GM12878 (cell line): ENCODE results near the gene DOCK2. TPM values are rescaled to one million over a fixed set of nuclear protein-coding genes. Genes with fewer than 3 reads are reported as not detected.
A peak's percentile ranks its signal among the peaks of the same experiment; 100 is the strongest.

Experiments used
- ATAC-seq: fragments of 200-7000 bp; cut with Tn5 transposase; 3 replicates; pipeline ENCODE4 v1.9.1; 2020; ENCODE audit warnings: mild to moderate bottlenecking, moderate library complexity
- BruUV-seq: library from RNA; stranded (reverse); fragments of 400-500 nt; replicated peaks from 2 replicates; lab custom pipeline; 2021; lab: Mats Ljungman, UMichigan
- CTCF ChIA-PET: fragments of 300-600 bp; sonication (Branson Sonifier 250); formaldehyde crosslinking; extraction: SDS; loops from one replicate; lab custom pipeline; 2021; ENCODE audit warnings: inconsistent platforms; lab: Yijun Ruan, JAX
- POLR2A ChIA-PET: fragments of 350-600 bp; formaldehyde crosslinking; extraction: SDS; loops from one replicate; lab custom pipeline; 2021; ENCODE audit warnings: inconsistent platforms; lab: Charles Lee
- RAD21 ChIA-PET: fragments of 300-600 bp; sonication (Branson Sonifier 250); formaldehyde crosslinking; loops from one replicate; lab custom pipeline; 2023; ENCODE audit warnings: antibody characterized with exemption; ENCODE audit not compliant: unreplicated experiment; lab: Charles Lee
- SMC1A ChIA-PET: fragments of 300-600 bp; sonication (Branson Sonifier 250); formaldehyde crosslinking; loops from one replicate; lab custom pipeline; 2023; ENCODE audit not compliant: unreplicated experiment, uncharacterized antibody; lab: Charles Lee
- DNase-seq: peaks from one replicate; pipeline ENCODE4 v3.0.0-alpha.2; 2011; ENCODE audit warnings: low read depth, low spot score
- FAIRE-seq: peaks from 3 replicates; lab custom pipeline; 2011; peaks lifted over from hg19 to GRCh38; lab: Jason Lieb, UNC
- H2AFZ ChIP-seq: 2 replicates; pipeline ENCODE4 v1.6.0; 2011; ENCODE audit warnings: low read depth, low read length, control low read depth; ENCODE audit not compliant: control insufficient read depth
- H3K27ac ChIP-seq: 2 replicates; pipeline ENCODE4 v1.5.1; 2011; ENCODE audit warnings: control low read depth; ENCODE audit not compliant: control insufficient read depth, insufficient read depth
- H3K27me3 ChIP-seq, 2 experiments: replicated peaks in 1 of 2; 2 replicates each; pipeline versions ENCODE4 v1.6.0 to v1.6.1; 2011; ENCODE audit warnings: low read length in 1 of 2; ENCODE audit not compliant: control insufficient read depth in 2 of 2, insufficient read depth in 2 of 2
- H3K36me3 ChIP-seq, 2 experiments: 2 replicates each; pipeline ENCODE4 v1.5.1; 2011; ENCODE audit warnings: low read length in 1 of 2; ENCODE audit not compliant: control insufficient read depth in 2 of 2, insufficient read depth in 2 of 2
- H3K4me1 ChIP-seq: 2 replicates; pipeline ENCODE4 v1.6.1; 2011; ENCODE audit warnings: mild to moderate bottlenecking, low read length, moderate library complexity, mixed read lengths; ENCODE audit not compliant: control insufficient read depth, insufficient read depth
- H3K4me2 ChIP-seq: 2 replicates; pipeline ENCODE4 v1.6.0; 2011; ENCODE audit warnings: control low read depth; ENCODE audit not compliant: control insufficient read depth, insufficient read depth
- H3K4me3 ChIP-seq: fragments of 200-600 bp; sonication (generic); 2 replicates; pipeline ENCODE4 v1.5.1; 2016
- H3K79me2 ChIP-seq: 2 replicates; pipeline ENCODE4 v1.6.0; 2011; ENCODE audit warnings: low read length; ENCODE audit not compliant: control insufficient read depth, insufficient read depth
- H3K9ac ChIP-seq: 2 replicates; pipeline ENCODE4 v1.8.0; 2011; ENCODE audit warnings: low read length, control low read depth, mixed read lengths; ENCODE audit not compliant: control insufficient read depth, insufficient read depth
- H3K9me3 ChIP-seq: replicated peaks from 3 replicates; pipeline ENCODE4 v1.5.1; 2011; ENCODE audit warnings: mild to moderate bottlenecking, low read length; ENCODE audit not compliant: control insufficient read depth, insufficient read depth
- H4K20me1 ChIP-seq: 2 replicates; pipeline ENCODE4 v1.6.0; 2011; ENCODE audit not compliant: control insufficient read depth, insufficient read depth
- ASH2L ChIP-seq: fragments of 300-600, 200-600 bp; sonication (generic); IDR thresholded peaks from 2 replicates; pipeline ENCODE4 v1.6.1; 2017; ENCODE audit warnings: low read depth, mild to moderate bottlenecking, borderline replicate concordance
- ESRRA ChIP-seq: IDR thresholded peaks from 2 replicates; pipeline ENCODE4 v1.6.1; 2012; ENCODE audit warnings: mild to moderate bottlenecking, low read length, improper control_type of control experiment
- IRF4 ChIP-seq: IDR thresholded peaks from 2 replicates; pipeline ENCODE4 v1.6.1; 2011; ENCODE audit warnings: low read depth, low read length
- IRF5 ChIP-seq: fragments of 450-650 bp; IDR thresholded peaks from 2 replicates; pipeline ENCODE4 v1.6.1; 2017; ENCODE audit warnings: borderline replicate concordance
- KDM1A ChIP-seq: fragments of 200-600 bp; sonication (generic); IDR thresholded peaks from 2 replicates; pipeline ENCODE4 v1.6.1; 2016; ENCODE audit warnings: borderline replicate concordance
- KLF5 ChIP-seq: fragments of 450-650 bp; IDR thresholded peaks from 2 replicates; pipeline ENCODE4 v1.6.1; 2014; ENCODE audit warnings: mild to moderate bottlenecking; ENCODE audit not compliant: partially characterized antibody
- MTA2 ChIP-seq: fragments of 450-650 bp; IDR thresholded peaks from 2 replicates; pipeline ENCODE4 v1.6.1; 2016; ENCODE audit warnings: low read depth, mild to moderate bottlenecking, moderate library complexity
- MYC ChIP-seq: IDR thresholded peaks from 2 replicates; pipeline ENCODE4 v1.6.1; 2011; ENCODE audit warnings: mild to moderate bottlenecking, low read length, moderate library complexity, inconsistent platforms; ENCODE audit not compliant: insufficient read depth, insufficient replicate concordance, insufficient read length, severe bottlenecking
- NFIC ChIP-seq: IDR thresholded peaks from 2 replicates; pipeline ENCODE4 v1.6.1; 2012; ENCODE audit warnings: low read depth, mild to moderate bottlenecking, inconsistent platforms, low read length, moderate library complexity
- PBX3 ChIP-seq: IDR thresholded peaks from 2 replicates; pipeline ENCODE4 v1.6.1; 2011; ENCODE audit warnings: mild to moderate bottlenecking, low read depth, low read length, moderate library complexity; ENCODE audit not compliant: insufficient replicate concordance
- PML ChIP-seq: IDR thresholded peaks from 2 replicates; pipeline ENCODE4 v1.6.1; 2012; ENCODE audit warnings: low read length, inconsistent platforms
- SKIL ChIP-seq: fragments of 450-650 bp; IDR thresholded peaks from 2 replicates; pipeline ENCODE4 v1.6.1; 2017; ENCODE audit warnings: mild to moderate bottlenecking, low read depth, inconsistent platforms; ENCODE audit not compliant: poor library complexity, severe bottlenecking
- SMAD1 ChIP-seq: fragments of 450-650 bp; IDR thresholded peaks from 2 replicates; pipeline ENCODE4 v1.6.1; 2018; ENCODE audit warnings: mild to moderate bottlenecking, low read depth; ENCODE audit not compliant: partially characterized antibody
- SMARCA5 ChIP-seq: fragments of 450-650 bp; IDR thresholded peaks from 2 replicates; pipeline ENCODE4 v1.6.1; 2017; ENCODE audit warnings: mild to moderate bottlenecking
- TBL1XR1 ChIP-seq: IDR thresholded peaks from 2 replicates; pipeline ENCODE4 v1.6.1; 2012; ENCODE audit warnings: low read depth, low read length, improper control_type of control experiment
- WGBS: methylation state at CpG from one replicate; pipeline ENCODE4 v1.1.6; 2016; ENCODE audit warnings: low lambda C conversion rate; ENCODE audit not compliant: insufficient replicate concordance, insufficient coverage; ENCODE audit errors: missing lambda C conversion rate; 5-methylcytosine and 5-hydroxymethylcytosine counted together
- in situ Hi-C: fragments of 300-500 bp; cut with MboI; formaldehyde crosslinking; loops from 9 replicates; pipeline ENCODE4 v1.14.3; 2018; ENCODE audit warnings: mixed read lengths
- intact Hi-C: fragments of 100-400 bp; cut with micrococcal nuclease; formaldehyde crosslinking; loops from one replicate; pipeline ENCODE4 v1.14.2; 2022; ENCODE audit not compliant: unreplicated experiment
- polyA plus RNA-seq, 11 experiments: library from polyadenylated mRNA; depleted of rRNA in 4 of 11; unstranded in 6 of 11; stranded (reverse) in 5 of 11; fragments of >200 nt; fragmentation: Nextera tagmentation in 4 of 11; fragmentation: Illumina TruSeq in 1 of 11; extraction: Ambion mirVana in 4 of 11; extraction: Trizol in 1 of 11; gene quantifications; 1 replicate in 1 of 11; 2 replicates in 10 of 11; pipeline versions ENCODE4 v1.2.1 to v1.2.3, GENCODE V29; 2011 to 2016; ENCODE audit warnings: inconsistent platforms in 2 of 11, missing spikeins in 2 of 11, low read depth in 1 of 11
- total RNA-seq, 4 experiments: library from RNA; depleted of rRNA in 3 of 4; stranded (reverse); fragments of >200 nt in 3 of 4; fragmentation: Illumina TruSeq in 1 of 4; extraction: Trizol in 1 of 4; gene quantifications; 2 replicates each; pipeline versions ENCODE4 v1.2.1 to v1.2.3, GENCODE V29; 2013 to 2021
- TF ChIP-seq, protein P1 (sequence below): fragments of 450-650 bp; IDR thresholded peaks from 2 replicates; pipeline ENCODE4 v1.6.1; 2017; ENCODE audit warnings: low read depth, mild to moderate bottlenecking, moderate library complexity

DOCK2 gene
- total and polyA plus RNA-seq, 10 of the 15 experiments (the other 5 are each of a cell fraction or from before 2014, with no cell fraction given), result 34.2 to 192 (median 118) TPM

DNA sequence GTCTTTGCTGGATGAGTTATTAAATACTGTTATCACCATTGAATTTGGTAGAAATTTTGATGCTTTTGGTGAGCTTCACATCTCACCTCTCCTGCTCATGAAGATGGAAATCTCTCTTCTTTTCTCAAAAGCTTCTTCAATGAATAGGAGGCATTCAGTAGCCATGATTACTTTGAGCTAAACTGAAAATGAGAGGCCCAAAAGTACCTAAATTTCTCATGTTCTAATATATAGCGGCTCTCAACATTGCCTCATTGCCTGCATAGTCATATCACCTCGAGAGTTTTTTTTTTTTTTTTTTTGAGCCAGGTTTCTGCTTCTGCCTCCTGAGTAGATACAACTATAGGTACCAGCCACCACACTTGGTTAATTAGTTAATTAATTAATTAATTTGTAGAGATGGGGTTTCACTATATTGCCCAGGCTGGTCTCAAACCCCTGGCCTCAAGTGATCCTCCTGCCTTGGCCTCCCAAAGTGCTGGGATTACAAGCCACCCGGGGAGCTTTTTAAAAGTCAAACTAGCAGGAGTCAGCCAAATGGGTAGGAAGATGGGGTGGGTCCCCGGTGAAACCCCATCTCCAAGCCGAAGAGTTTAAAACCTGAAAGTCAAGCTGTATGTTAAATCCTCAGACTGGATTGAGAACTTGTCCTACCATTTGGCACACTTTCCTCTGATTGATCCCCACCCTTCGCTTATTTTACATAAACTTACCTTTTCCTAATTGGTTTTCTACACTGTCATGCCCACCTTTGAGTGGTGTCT is 169.0 kb downstream of the DOCK2 start:
- no peak overlapping the region; the same call in 1 of the 2 replicates for H2AFZ ChIP-seq
- peak; percentile 70 for ATAC-seq
- intact Hi-C loops, result loop anchor here (1.0 to 5.0 kb wide), 5 partner anchors 27 to 103 kb away; no protein-coding TSS in a partner anchor
- H3K4me2 ChIP-seq, result peak overlapping the region; percentile 67
- H3K79me2 ChIP-seq, result peaks cover 13% of the 10 kb centered on the region
- H3K27ac ChIP-seq, result peak overlapping the region; percentile 84
- H3K4me3 ChIP-seq, result no peak overlapping the region
- ChIA-PET SMC1A (interaction anchor here (0.9 to 16.6 kb wide), 37 partner anchors 9 to 225 kb away, joined by 3 to 368 read pairs (median 8); partner anchors contain the start of genes INSYN2B and SPDL1), POLR2A (interaction anchor here (0.6 to 5.4 kb wide), 23 partner anchors 9 to 195 kb away, joined by 3 to 47 read pairs (median 5); no protein-coding TSS in a partner anchor), RAD21 (interaction anchor here (0.7 to 5.3 kb wide), 38 partner anchors 8 to 490 kb away, joined by 3 to 130 read pairs (median 9); partner anchors contain the start of genes DOCK2, INSYN2B and SPDL1), CTCF (interaction anchor here (0.6 to 4.2 kb wide), 16 partner anchors 15 to 859 kb away, joined by 3 to 40 read pairs (median 5); partner anchors contain the start of gene INSYN2B)
- DNase-seq, result no peak
- H3K27me3 ChIP-seq, result no peaks in the 10 kb centered on the region
- H3K9me3 ChIP-seq, result no peaks in the 10 kb centered on the region
- 13% methylated on average over 6 of the region's 6 CpGs for WGBS
- no peak for FAIRE-seq
- peaks cover 14 to 29% of the 10 kb centered on the region in 2 experiments for H3K36me3 ChIP-seq
- in situ Hi-C loops, result no loop called here
- H3K4me1 ChIP-seq, result peaks cover 45% of the 10 kb centered on the region
- H3K9ac ChIP-seq, result peak overlapping the region; percentile 58
- no peaks in the 10 kb centered on the region for H4K20me1 ChIP-seq
- BruUV-seq, result no TSS peak
- TF ChIP-seq SMAD1, result peak; percentile 12
- TF ChIP-seq KDM1A, result no peak
- peak; percentile 78; the same call in 1 of the 2 replicates for TF ChIP-seq ASH2L
- peak; percentile 88 for TF ChIP-seq MTA2
- TF ChIP-seq IRF5, result no peak
- 0 out of 2 replicates have a peak, but pooled peaks have one; percentile 11 for TF ChIP-seq IRF4
- peak; percentile 94 for TF ChIP-seq NFIC
- TF ChIP-seq TBL1XR1, result no peak
- peak; percentile 9 for TF ChIP-seq KLF5
- TF ChIP-seq MYC, result no peak
- TF ChIP-seq ESRRA, result no peak
- TF ChIP-seq SKIL, result peak; percentile 9
- peak; percentile 59; the same call in 1 of the 2 replicates for TF ChIP-seq PML
- TF ChIP-seq SMARCA5, result peak; percentile 70; the same call in 1 of the 2 replicates
- no peak for TF ChIP-seq PBX3
- TF ChIP-seq, protein P1, sequence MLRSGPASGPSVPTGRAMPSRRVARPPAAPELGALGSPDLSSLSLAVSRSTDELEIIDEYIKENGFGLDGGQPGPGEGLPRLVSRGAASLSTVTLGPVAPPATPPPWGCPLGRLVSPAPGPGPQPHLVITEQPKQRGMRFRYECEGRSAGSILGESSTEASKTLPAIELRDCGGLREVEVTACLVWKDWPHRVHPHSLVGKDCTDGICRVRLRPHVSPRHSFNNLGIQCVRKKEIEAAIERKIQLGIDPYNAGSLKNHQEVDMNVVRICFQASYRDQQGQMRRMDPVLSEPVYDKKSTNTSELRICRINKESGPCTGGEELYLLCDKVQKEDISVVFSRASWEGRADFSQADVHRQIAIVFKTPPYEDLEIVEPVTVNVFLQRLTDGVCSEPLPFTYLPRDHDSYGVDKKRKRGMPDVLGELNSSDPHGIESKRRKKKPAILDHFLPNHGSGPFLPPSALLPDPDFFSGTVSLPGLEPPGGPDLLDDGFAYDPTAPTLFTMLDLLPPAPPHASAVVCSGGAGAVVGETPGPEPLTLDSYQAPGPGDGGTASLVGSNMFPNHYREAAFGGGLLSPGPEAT, result peak; percentile 98
